A673 (cell line): ENCODE measurements around the gene PLCE1. TPM values are rescaled to one million over a fixed set of nuclear protein-coding genes. Genes with fewer than 3 reads are reported as not detected.

ENCODE experiments used
- BruUV-seq: library from RNA; stranded (reverse); fragments of 400-500 nt; replicated peaks from 2 replicates; lab custom pipeline; 2021; lab: Mats Ljungman, UMichigan
- CTCF ChIA-PET: fragments of 300-600 bp; sonication (Branson Sonifier 250); formaldehyde crosslinking; loops from one replicate; lab custom pipeline; 2022; ENCODE audit warnings: antibody characterized with exemption; lab: Charles Lee
- POLR2A ChIA-PET: fragments of 300-600 bp; sonication (Branson Sonifier 250); formaldehyde crosslinking; loops from one replicate; lab custom pipeline; 2022; ENCODE audit warnings: antibody characterized with exemption; ENCODE audit not compliant: low non-redundant PET; lab: Charles Lee
- DNase-seq: peaks from one replicate; pipeline ENCODE4 v3.0.0-alpha.2; 2015; ENCODE audit warnings: low spot score
- H3K27ac ChIP-seq: fragments of 200-600 bp; sonication (generic); 2 replicates; pipeline ENCODE4 v1.5.1; 2016; ENCODE audit warnings: mixed run types, low read depth, mild to moderate bottlenecking, mixed read lengths, antibody characterized with exemption, low read length; ENCODE audit not compliant: poor library complexity, severe bottlenecking
- H3K27me3 ChIP-seq: fragments of 200-600 bp; sonication (generic); replicated peaks from 2 replicates; pipeline ENCODE4 v1.6.1; 2017; ENCODE audit warnings: mixed run types, low read depth, mild to moderate bottlenecking, mixed read lengths, antibody characterized with exemption, low read length; ENCODE audit not compliant: insufficient read depth, poor library complexity
- H3K36me3 ChIP-seq: fragments of 200-600 bp; sonication (generic); 2 replicates; pipeline ENCODE4 v1.6.1; 2016; ENCODE audit warnings: mixed run types, mild to moderate bottlenecking, mixed read lengths, antibody characterized with exemption, low read length; ENCODE audit not compliant: insufficient read depth, poor library complexity, severe bottlenecking
- H3K4me1 ChIP-seq: fragments of 200-600 bp; sonication (generic); 2 replicates; pipeline ENCODE4 v1.6.1; 2017; ENCODE audit warnings: mixed run types, mild to moderate bottlenecking, mixed read lengths, antibody characterized with exemption, low read length; ENCODE audit not compliant: insufficient read depth, poor library complexity, severe bottlenecking
- H3K4me3 ChIP-seq: fragments of 200-600 bp; sonication (generic); 2 replicates; pipeline ENCODE4 v1.5.1; 2016; ENCODE audit warnings: low read depth, mixed run types, mild to moderate bottlenecking, mixed read lengths, low read length; ENCODE audit not compliant: poor library complexity, severe bottlenecking
- H3K9me3 ChIP-seq: fragments of 200-600 bp; sonication (generic); 2 replicates; pipeline ENCODE4 v1.6.1; 2016; ENCODE audit warnings: mixed run types, low read depth, mild to moderate bottlenecking, mixed read lengths, antibody characterized with exemption, low read length; ENCODE audit not compliant: poor library complexity, severe bottlenecking
- EZH2 ChIP-seq: fragments of 200-600 bp; sonication (generic); IDR thresholded peaks from 2 replicates; pipeline ENCODE4 v1.6.1; 2017; ENCODE audit warnings: borderline replicate concordance, low read depth, mild to moderate bottlenecking, mixed read lengths, antibody characterized with exemption, low read length; ENCODE audit not compliant: poor library complexity, severe bottlenecking
- intact Hi-C: fragments of 100-400 bp; cut with micrococcal nuclease; formaldehyde crosslinking; loops from one replicate; pipeline ENCODE4 v1.10.0; 2022; ENCODE audit not compliant: unreplicated experiment
- total RNA-seq: library from RNA; stranded (reverse); gene quantifications from 2 replicates; pipeline ENCODE4 v1.2.3, GENCODE V29; 2021
- TF ChIP-seq, protein P1 (sequence below): fragments of 300-800, 200-600 bp; sonication (generic); conservative IDR thresholded peaks from 2 replicates; pipeline ENCODE4 v1.5.1; 2017; ENCODE audit warnings: low read depth, mild to moderate bottlenecking, antibody characterized with exemption, low read length, moderate library complexity, mixed read lengths

PLCE1 gene
- total RNA-seq, 1 experiment from 2014 or later = 0.26 TPM

DNA sequence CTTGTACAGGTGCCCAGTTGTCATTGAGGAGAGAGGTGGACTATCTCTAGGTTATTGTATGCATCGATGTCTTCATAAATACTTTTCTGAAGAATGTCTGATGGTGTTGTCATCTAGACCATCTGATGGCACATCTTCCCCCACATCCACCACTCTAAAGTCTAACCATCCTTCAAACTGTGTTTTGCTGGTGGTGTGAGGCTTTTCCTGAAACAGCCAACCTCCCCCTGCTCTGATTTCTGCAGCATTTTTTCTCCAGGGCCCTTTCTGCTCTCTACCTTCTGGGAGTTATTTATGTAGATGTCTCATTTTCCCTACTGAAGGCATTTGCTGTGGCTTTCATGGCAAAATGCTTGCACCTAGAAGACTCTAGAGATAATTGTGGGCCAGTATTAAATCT is 1.5 kb downstream of the PLCE1 start:
- no TSS peak for BruUV-seq
- H3K9me3 ChIP-seq = no peaks in the 10 kb centered on the region
- intact Hi-C loops = no loop called here
- H3K36me3 ChIP-seq = no peaks in the 10 kb centered on the region
- peaks cover 84% of the 10 kb centered on the region for H3K27me3 ChIP-seq
- TF ChIP-seq, protein P1, sequence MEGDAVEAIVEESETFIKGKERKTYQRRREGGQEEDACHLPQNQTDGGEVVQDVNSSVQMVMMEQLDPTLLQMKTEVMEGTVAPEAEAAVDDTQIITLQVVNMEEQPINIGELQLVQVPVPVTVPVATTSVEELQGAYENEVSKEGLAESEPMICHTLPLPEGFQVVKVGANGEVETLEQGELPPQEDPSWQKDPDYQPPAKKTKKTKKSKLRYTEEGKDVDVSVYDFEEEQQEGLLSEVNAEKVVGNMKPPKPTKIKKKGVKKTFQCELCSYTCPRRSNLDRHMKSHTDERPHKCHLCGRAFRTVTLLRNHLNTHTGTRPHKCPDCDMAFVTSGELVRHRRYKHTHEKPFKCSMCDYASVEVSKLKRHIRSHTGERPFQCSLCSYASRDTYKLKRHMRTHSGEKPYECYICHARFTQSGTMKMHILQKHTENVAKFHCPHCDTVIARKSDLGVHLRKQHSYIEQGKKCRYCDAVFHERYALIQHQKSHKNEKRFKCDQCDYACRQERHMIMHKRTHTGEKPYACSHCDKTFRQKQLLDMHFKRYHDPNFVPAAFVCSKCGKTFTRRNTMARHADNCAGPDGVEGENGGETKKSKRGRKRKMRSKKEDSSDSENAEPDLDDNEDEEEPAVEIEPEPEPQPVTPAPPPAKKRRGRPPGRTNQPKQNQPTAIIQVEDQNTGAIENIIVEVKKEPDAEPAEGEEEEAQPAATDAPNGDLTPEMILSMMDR = no peak
- H3K27ac ChIP-seq = no peak overlapping the region
- H3K4me1 ChIP-seq = no peaks in the 10 kb centered on the region
- ChIA-PET CTCF (no interaction called here), POLR2A (no interaction called here)
- no peak overlapping the region for H3K4me3 ChIP-seq
- no peak for DNase-seq

DNA sequence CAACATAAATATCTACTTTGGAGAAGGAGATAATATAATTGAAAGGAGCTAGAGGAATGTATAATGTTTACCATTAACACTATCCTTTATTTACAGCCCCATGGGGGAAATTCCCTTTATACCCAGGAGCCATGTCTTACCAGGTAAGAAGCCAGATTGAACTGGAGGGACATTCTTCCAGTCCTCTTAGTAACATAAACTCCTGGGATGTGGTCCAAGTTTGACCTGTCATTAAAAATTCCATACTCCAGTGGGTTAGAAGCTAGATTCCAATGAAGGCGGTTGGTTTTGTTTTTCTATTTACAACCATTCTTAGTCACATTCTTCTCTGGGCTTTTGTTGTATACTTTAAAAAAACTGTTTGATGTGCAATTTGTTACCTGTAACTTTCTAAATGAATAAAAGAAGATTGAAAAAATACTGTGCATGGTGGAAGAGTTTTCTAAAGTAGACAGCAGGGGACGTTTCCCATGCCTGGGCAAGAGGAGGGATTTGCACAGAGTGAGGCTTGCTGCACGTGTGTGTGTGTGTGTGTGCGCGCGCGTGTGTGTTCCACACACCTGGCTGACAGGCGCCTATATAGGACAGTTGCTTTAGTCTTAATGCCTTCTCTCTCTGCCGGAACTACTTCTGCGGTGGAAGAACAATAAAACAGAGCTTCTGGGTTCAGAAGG is 2.0 kb downstream of the PLCE1 start:
- H3K27me3 ChIP-seq = peaks cover 85% of the 10 kb centered on the region
- no peak overlapping the region for H3K27ac ChIP-seq
- ChIA-PET CTCF (no interaction called here), POLR2A (no interaction called here)
- DNase-seq = no peak
- TF ChIP-seq EZH2 = no peak
- TF ChIP-seq, protein P1 = no peak
- H3K36me3 ChIP-seq = no peaks in the 10 kb centered on the region
- H3K4me1 ChIP-seq = no peaks in the 10 kb centered on the region
- H3K9me3 ChIP-seq = no peaks in the 10 kb centered on the region
- H3K4me3 ChIP-seq = no peak overlapping the region
- no TSS peak for BruUV-seq
- intact Hi-C loops = no loop called here

DNA sequence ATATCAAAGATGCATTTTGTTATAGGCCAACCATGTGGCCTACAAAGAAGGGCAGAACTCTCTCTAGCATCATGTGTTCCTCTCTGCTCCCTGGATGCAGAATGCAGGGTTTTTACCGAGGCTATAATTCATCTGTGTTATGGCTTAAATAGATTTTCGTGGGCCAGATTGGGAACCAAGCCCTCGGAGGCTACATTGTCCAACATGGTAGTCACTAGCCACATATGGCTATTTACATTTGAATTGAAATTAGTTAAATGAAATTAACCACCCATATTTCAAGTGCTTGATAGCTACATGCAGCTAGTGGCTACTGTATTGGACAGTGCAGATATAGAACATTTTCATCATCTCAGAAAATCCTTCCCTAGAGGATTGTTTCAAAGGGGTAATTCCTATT is 2.8 kb downstream of the PLCE1 start:
- H3K4me3 ChIP-seq = no peak overlapping the region
- intact Hi-C loops = no loop called here
- POLR2A ChIA-PET = no interaction called here
- no TSS peak for BruUV-seq
- H3K27ac ChIP-seq = no peak overlapping the region
- CTCF ChIA-PET = no interaction called here
- H3K4me1 ChIP-seq = no peaks in the 10 kb centered on the region
- no peaks in the 10 kb centered on the region for H3K36me3 ChIP-seq
- no peaks in the 10 kb centered on the region for H3K9me3 ChIP-seq
- no peak for DNase-seq
- TF ChIP-seq EZH2 = no peak
- TF ChIP-seq, protein P1 = no peak
- peaks cover 82% of the 10 kb centered on the region for H3K27me3 ChIP-seq
